GM21447 (cell line): ENCODE measurements around the gene GUCY1B1.
A peak's percentile ranks its signal among the peaks of the same experiment; 100 is the strongest.

Source experiments
- ATAC-seq: cut with Tn5 transposase; IDR thresholded peaks from one replicate; pipeline ENCODE4 v1.9.1; 2021; ENCODE audit not compliant: unreplicated experiment

GUCY1B1 gene

DNA sequence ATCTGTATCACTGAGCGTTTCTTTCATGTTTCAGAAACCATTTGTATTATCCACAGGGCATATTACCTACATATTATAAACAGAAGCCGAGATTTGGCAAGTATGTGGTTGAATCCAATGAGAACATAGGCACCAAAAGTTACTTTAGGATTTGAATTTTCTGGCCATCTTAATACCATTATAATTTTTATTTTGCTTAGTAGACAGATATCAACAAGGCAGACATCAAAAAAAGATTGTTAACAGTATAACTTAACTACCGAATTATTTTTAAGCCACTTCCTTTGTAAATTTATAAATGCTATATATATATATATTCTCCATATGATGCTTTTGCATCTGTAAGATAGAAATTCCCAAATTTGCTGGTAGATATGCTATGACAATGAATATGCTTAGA is 2.2 kb downstream of the GUCY1B1 start:
- ATAC-seq: no peak

DNA sequence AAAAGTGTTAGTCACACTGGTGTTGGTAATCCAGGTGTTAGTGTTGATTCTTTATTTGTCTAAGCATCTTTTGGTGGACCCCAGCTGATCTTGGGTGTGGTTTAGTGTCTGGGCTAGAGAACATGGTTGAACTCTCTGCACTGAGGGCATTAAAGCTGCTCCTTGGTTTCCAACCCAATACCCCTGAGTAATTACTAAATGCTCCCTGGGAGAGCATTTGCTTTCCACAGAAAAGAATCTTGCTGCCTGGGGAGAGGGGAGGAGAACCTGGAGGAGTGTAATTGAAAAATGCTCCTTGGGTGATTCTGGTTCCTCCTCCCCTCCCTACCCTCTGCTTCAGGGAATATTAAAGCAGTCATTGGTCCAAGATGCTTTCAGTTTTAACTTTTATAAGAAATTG is 3.1 kb downstream of the GUCY1B1 start:
- no peak for ATAC-seq

DNA sequence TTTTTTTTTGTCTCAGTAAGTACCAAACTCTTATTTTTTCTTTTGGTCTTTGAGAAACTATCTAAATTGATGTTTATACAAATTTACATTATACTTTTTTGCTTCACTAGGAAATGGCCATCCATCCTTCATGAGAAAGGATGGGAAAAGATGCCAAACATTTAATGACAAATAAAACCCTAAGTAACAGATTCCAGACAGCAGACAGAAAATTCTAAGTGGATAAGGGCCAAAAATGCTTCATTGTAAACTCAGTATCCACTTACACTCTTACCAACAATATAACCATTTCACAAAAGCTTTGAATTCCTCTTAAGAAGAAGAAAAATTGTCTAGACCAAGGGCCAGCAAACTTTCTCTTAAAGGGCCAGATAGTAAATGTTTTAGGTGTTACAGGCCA is 3.5 kb downstream of the GUCY1B1 start:
- no peak for ATAC-seq

DNA sequence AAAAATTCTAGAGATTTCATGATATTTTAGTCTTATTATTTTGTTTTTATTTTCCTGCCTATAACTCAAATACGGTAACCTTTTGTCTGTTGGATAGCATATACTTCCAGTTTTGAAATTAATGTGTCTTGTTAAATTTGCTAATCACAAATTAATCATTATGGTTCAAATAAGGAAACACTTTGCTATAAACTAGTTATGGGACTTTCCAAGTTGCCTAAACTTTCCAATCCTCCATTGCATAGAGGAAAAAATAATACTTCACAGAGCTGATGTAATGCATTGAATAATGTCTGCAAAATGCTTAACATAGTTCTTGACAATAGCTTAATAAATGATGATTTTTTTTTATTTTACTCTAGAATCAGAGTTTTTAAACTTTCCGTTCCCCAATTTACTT is 4.7 kb downstream of the GUCY1B1 start:
- no peak for ATAC-seq

DNA sequence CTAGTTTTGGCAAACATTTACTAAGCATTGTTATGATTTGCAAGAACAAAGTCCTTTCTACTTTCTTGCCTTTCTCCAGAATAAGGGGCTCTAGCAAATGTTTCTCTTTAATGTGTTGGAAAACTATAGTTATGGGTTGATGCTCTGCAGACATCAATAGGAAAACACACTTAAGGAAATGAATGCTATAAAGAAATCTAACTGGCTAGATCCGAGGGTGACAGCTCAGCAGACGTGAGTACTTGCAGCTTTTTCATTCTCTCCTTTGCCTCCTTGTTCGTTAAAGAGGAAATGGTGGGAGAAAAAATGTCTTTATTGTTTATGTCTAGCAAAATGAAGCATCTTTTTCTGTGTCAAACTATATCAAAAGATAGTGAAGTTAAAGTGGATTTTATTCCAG is 6.3 kb downstream of the GUCY1B1 start:
- ATAC-seq: no peak

DNA sequence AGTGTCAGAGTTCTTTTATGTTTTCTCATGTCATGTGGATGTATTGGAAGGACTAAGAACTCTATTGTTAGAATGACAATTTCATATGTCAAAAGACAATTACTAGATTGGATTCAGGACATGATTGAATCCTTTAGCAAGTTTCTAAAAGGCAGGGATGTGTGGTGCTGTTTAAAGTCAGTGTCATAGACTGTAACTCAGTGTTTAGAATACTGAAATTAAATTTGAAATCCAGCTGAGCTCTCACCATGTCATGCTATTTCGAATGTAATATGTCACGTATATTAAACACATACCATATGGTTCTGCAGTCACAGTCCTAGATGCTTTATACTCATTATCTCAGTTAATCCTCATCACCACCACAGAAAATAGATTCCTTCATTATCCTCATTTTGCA is 7.8 kb downstream of the GUCY1B1 start:
- no peak for ATAC-seq

DNA sequence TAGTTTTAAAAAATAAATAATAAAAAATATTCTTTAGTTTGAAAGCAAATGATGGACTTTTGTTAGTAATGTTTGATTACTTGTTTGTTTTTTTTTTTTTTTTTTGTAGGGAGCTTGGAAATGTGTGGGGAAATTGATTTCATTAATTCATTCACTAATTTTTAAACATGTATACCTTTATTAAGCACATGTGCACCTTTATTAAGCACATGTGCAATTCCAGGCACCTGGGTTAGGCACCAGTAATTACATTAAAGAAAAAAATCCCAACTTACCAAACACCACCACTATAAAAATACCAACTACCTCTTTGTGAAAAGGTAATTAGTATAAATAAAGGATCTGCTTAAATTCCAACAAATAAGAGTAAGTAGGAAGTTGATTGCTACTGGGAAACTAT is 9.5 kb downstream of the GUCY1B1 start:
- ATAC-seq: no peak

DNA sequence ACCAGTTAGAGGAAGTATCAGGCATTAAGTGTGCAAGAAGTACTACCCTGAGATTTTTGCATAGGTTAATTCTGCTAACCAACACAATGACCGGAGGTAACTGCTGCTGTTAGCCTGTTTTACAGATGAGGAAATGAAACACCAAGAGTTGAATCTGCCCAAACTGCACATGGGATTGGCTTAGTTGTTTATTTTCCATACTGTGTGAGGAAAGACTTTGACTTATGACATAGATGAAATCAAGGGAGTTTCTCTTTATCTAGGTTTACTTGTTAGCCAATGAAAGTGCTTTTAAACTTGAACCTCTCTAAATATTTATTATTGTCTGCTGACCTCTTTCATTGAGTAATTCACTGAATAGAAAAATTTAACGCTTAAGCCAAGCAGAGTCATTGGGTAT is 10.3 kb downstream of the GUCY1B1 start:
- ATAC-seq: peak; percentile 75

DNA sequence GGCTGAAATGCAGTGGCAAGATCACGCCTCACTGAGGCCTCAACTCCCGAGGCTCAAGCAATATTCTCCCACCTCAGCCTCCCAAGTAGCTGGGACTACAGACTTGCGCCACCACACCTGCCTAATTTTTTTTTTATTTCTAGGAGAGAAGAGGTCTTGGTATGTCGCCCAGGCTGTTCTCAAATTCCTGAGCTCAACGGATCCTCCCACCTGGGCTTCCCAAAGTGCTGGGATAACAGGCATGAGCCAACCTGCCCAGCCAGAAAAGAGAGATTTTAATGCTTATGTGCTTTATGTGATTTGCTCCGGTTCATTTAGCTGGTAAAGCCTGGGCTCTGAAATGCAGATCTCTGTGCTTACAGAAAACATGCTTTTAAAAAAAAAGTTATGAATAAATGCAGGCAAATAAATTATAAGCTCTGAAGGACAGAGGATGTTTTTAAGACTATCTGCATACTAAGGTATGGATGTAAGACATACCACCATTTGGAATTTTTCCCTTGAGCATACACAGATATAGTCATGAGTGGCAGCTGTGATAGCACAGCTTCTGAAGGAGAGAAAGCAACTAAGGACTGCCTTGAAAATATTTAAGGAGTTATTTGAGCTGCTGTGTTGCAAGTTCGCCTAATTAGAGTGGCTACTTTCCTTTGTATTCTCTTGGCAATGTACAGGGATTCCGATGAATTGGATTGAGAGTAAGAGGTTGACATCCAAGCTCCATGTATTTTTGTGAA is 13.8 kb downstream of the GUCY1B1 start:
- no peak for ATAC-seq

DNA sequence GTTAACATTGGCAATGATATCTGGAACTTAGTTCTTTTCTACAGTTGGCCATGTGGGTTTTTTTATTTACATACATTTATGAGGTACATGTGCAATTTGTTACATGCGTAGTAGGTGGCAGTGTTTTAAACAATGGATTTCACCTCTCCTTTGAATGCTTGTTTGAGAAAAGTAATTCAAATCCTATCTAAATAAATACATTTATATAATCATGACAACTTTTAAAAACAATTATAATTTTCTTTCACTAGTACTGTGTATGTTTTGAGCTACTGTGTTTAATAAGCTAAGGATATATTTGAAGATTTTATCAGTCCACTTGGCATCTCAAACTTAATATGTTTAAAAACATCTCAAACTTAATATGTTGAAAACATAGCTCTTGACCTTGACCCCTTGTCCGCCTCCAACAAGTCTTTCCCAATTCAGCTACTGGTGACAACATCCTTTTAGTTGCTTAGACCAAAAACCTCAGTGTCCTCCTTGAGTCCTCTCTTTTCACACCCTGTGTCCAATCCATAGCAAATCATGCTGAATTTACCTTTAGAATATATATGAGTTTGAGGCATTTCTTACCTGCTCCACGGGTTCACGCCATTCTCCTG is 14.5 kb downstream of the GUCY1B1 start:
- no peak for ATAC-seq

DNA sequence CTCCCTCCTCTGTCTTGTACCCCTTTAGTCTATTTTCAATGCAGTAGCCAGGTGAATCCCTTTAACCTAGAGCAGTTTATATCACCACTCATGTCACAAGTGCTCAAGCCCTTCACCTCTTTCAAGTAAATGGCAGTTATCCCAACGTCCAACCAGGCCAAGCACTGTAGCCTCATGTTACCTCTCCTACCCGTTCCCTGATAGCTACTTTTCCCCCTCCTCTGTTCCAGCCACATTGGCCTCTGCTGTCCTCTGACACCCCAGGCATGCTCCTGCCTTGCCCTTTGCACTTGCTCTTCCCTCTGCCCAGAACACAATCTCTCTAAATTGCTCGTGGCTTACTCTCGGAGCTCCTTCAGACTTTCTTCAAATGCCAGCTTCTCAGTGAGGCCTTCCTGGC is 15.2 kb downstream of the GUCY1B1 start:
- no peak for ATAC-seq

DNA sequence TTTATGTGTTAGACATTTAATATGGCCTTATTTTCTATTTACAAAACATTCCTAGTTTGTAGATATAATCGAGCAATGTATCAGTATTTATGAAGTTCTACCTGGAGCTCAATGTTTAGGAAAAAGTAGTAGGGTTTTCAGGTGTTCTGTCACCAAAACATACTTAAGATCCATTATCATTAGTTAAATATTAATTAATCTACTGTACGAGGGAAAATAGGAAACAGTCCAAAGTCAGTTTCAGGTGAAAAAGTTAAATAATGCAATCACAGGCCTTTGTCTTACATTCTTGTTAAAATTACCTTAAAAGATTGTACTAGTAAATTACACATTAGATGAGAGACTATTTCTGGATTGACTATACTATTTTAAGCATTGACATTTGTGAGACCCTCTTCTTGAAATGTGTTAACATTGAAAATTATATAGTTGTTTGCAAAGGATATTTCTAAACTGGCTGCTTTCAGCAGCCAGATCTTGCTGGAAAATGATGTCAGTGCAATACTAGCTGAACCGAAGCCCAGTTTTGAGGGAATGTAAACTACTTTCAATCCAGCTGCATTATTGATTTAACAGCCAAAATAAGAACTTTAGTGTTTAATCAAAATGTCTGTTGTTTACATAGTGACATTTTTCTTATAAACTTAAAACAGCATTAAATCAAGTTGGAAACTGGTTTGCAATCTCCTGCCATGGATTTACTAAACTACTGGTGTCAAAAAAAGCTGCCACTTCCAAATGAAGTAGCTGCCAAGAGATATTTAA is 19.3 kb downstream of the GUCY1B1 start:
- no peak for ATAC-seq

DNA sequence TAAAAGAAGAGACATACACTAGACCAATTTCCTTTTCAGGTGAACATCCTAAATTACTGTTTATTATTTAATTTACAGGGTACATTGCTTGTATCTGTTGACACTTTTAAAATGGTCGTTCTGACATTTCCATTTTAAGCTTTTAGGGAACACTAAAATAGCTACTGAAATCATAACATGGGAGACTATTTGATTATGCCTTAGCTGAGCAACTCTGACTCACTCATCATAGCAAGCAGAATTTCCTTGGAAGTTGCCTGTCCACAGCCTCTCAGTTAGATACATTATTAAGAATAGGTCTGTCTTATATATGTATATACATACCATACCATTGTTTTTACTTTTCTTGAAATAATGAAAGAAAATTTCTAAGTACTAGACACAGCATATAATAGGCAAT is 22.0 kb downstream of the GUCY1B1 start:
- no peak for ATAC-seq

DNA sequence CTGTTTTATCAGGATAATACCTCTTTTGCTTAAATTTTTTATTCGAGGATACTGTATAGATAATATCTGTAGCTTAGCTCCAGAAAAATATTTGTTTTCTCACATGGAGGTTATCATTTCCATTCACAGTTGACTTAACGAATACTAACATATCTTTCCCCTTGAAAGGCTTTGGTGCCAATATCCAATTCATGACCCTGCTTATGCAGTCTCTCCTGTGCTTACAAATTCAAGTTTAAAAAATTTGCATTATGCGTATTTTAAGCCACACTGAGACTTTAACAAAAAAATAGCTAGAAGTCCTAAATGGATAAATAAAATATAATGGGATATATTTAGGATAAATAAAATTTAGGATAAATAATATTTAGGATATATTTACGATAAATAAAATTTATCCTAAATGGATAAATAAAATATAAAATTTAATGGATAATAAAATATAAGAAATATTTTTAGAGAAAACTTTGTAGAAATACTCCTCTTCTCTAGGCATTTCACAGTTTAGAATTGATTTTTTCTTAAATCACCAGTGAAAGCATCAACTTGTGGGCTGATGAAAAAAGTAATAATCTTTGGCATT is 22.5 kb downstream of the GUCY1B1 start:
- no peak for ATAC-seq

DNA sequence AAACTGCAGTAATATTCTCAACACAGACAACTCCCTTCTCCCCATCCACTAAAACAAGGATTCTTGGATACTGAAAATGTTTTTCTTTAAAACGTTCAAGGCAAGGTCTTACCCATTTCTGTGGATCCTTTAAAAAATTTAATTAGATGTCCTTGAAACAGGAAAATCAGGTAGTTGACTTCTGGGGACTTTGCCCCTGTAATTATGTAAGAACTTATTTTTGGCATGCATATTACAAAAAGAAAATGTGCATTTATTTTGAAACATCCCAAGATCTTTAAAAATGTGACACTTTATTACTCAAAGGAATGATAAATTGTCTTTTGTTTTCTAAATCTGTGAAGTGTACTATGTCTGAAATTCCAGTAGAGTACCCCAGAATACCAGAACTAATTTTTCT is 25.8 kb downstream of the GUCY1B1 start:
- ATAC-seq: no peak

DNA sequence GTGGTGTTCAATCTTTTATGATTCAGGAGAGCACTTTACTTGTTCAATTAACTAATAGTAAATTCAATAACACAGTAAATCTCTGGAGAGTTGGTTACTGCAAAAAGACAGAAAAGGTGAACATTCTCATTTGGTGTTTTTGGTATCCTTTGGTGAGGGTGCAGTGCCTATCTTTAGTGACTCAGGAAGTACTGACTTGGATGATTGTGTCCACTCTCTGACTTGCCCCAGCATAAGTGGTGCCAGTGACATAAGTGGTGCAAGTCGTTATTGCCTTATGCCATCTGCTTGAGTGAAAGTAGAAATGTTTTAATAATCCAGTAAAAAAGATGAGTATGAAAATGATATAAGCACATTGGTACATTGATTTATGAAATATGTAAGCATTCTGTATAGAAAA is 27.0 kb downstream of the GUCY1B1 start:
- ATAC-seq: no peak

DNA sequence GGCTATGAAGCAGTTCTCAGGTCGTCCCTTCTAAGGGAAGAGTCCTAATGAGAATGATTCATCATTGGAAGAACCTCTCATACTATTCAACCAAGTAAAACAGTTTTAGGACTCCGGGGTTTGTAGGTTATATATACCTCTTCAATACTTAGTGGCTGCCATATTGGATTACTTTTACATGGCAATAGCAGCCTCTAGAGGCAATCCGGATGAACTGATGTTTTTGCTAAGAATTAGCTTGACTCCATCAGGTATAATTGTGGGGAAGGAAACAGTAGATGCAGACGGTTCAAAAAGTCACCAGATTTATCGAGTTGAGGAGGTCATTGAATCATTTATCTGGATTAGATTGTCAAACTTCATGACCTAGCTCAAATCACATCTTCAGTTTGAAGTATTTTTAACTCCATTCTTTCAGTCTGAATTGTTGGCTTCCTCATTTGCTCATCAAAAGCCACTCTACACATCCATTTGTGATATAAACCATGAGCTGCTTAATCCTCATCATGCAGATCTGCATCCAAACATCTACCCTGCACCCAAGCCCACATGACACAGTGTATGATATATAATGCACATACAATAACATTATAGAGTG is 28.4 kb downstream of the GUCY1B1 start:
- peak; percentile 98 for ATAC-seq

DNA sequence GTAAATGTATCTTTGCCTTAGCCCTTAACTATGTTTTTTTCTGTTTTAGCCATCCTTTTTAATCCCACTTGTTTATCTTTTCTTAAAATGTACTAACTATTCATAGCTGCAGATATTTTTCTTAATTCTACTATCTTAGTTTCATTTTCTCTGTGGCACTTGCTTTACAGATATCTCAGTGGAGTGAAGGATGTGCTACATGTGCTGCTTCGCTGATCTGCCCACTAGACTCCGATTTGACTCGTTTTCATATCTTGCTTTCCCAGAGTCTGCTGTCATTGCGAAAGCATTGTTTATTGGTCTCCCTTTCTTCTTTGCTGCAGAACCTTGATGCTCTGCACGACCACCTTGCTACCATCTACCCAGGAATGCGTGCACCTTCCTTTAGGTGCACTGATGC is 30.6 kb downstream of the GUCY1B1 start:
- no peak for ATAC-seq

DNA sequence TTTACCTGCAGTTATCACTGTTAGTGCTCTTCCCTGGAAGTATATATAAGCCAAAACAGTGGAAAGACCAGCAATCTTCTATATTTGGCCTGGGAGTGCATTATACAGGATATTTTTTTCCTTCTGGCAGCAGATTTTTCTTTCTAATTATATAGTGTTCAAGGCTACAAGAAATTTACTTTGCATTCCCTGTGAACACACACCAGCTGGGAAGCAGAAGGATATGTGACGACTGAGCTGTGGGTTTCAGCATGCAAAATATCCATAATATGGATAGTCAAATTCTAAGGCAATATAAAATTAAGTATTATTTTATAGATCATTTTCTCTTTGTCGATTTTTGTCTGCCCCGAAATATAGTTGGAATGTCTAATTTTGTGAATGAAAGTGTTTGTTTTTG is 31.2 kb downstream of the GUCY1B1 start:
- ATAC-seq: no peak

DNA sequence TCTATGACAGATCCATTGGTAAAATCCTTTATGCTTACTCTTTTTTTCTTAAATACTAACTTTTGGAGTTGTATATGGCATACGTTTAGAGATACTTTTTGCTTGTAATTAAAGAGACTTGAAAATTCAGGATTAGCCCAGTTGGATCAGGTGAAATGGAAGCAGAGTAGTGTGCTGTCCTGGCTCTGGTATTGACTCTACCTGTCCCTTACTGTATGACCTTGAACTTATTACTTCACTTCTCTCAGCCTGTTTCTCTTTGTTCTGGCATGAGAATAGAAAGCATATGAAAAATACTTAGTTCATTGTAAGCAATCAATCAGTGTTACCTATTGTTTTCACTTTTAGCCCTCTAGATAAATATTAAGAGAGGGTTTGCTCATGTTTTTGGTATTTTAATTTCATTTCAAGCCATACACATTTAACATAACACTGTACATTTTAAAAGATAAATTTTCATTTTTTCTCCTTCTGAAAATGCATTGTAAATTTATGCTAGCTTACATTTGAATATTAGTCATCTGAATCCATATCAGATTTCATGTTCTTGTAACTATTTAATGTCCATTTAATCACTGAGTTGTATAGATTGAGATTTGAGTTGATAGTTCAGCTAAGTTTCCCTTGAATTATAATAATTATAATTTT is 35.9 kb downstream of the GUCY1B1 start:
- no peak for ATAC-seq

DNA sequence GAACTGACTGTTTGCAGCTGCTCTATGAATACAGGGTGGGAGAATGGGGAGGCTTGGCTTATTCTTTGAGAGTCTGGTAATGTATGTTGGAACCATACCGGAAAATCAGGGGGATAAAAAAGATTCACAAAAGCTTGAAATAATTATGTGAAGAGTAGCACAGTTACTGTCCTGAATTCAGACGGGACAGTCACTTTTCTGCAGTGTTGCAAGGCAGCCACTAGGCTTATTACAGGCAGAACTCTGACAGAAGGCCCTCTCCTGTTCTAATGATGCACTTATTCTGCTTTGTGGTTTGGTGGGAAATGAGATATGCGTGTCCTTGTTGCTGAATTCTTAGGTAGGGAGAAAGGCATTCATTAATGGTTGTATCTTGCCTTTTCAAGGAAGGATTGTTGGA is 37.2 kb downstream of the GUCY1B1 start:
- ATAC-seq: peak; percentile 66
